Femur (tissue), 1 donor: Measurements from ENCODE around the gene MAP3K7.

Source experiments
- DNase-seq: peaks from one replicate; pipeline ENCODE4 v3.0.0-alpha.2; 2017

Gene MAP3K7

GRCh38 chr6:90586836-90587638 lies at the start of gene MAP3K7:
Gene MAP3K7, minus strand, starts transcription at chr6:90587072. Its CDS starts 189 bp downstream, at chr6:90586883.
- DNase-seq, result peak; percentile 97

GRCh38 chr6:90631046-90631445 lies 44.2 kb upstream of the MAP3K7 start:
- no peak for DNase-seq

GRCh38 chr6:90621581-90621980 lies 34.7 kb upstream of the MAP3K7 start:
- DNase-seq, result no peak

GRCh38 chr6:90619221-90619620 lies 32.3 kb upstream of the MAP3K7 start:
- DNase-seq, result no peak

- no peak for DNase-seq
These were observed 25.4 kb upstream of the MAP3K7 start for GRCh38 chr6:90612313-90612680.

GRCh38 chr6:90611543-90612312 lies 24.9 kb upstream of the MAP3K7 start:
- DNase-seq, result no peak

- DNase-seq, result peak; percentile 72
These were observed 24.1 kb upstream of the MAP3K7 start for GRCh38 chr6:90610751-90611542.

GRCh38 chr6:90610301-90610750 lies 23.5 kb upstream of the MAP3K7 start:
- peak; percentile 32 for DNase-seq

- no peak for DNase-seq
These were observed 19.0 kb upstream of the MAP3K7 start for GRCh38 chr6:90605749-90606340.

- no peak for DNase-seq
These were observed 17.7 kb upstream of the MAP3K7 start for GRCh38 chr6:90604546-90604945.

- no peak for DNase-seq
These were observed 12.3 kb upstream of the MAP3K7 start for GRCh38 chr6:90599151-90599550.

- no peak for DNase-seq
These were observed 11.5 kb upstream of the MAP3K7 start for GRCh38 chr6:90598192-90598951.

GRCh38 chr6:90596967-90597539 lies 10.2 kb upstream of the MAP3K7 start:
- no peak for DNase-seq

GRCh38 chr6:90595854-90596253 lies 9.0 kb upstream of the MAP3K7 start:
- no peak for DNase-seq

GRCh38 chr6:90586546-90586835 lies 381 bp downstream of the MAP3K7 start:
- DNase-seq, result no peak

GRCh38 chr6:90584636-90585255 lies 2.1 kb downstream of the MAP3K7 start:
- DNase-seq, result no peak

GRCh38 chr6:90583836-90584481 lies 2.9 kb downstream of the MAP3K7 start:
- DNase-seq, result no peak

- DNase-seq, result no peak
These were observed 3.6 kb downstream of the MAP3K7 start for GRCh38 chr6:90583179-90583835.

GRCh38 chr6:90581146-90581545 lies 5.7 kb downstream of the MAP3K7 start:
- no peak for DNase-seq

GRCh38 chr6:90578894-90579549 lies 7.8 kb downstream of the MAP3K7 start:
- no peak for DNase-seq
